ENCODE results near the gene CENPT.
A peak's percentile ranks its signal among the peaks of the same experiment; 100 is the strongest.

CENPT gene

DNA sequence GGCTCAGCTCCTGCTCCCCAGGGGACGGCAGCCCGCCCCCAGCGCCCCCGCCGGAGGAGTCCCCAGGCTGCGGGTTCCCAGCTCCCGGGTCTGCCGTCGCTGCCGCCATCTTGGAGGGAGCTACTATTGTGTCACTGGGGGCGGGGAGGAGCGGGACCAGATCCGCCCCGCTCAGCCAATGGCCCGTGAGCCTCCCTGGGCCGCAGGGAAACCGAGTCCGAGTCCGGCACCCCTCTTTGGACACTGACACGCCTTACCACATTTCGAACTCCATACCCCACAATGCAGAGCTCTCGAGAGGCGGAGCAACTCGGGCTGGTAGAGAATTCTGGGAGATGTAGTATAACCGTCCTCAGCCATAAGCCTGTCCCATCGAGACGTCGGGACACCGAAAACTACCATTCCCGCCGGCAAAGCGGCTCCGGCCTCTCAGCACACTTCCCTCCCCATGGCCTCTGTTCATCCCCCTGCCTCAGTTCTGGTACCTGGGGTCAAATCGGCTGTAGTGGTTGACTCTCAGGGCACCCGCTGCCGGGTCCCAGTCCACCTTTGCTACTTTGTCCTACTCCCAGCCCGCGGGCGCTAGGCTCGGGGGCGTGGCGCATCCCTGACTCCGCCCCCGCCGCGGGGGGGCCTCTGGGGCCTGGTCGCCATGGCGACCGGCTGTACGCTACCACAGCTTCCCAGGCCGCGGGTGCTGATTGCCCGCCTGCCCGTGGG is 40.9 kb downstream of the CENPT start, which contains the start of the genes RANBP10 and TSNAXIP1:
RANBP10 (minus strand) TSS at position 133 of the 720 bp plus-strand sequence; CDS start at position 109, 24 bp downstream.
TSNAXIP1 (plus strand) TSS at position 462 of the 720 bp plus-strand sequence. CDS start 261 bp downstream, outside the sequence.
- peak; percentile 98 for DNase-seq

DNA sequence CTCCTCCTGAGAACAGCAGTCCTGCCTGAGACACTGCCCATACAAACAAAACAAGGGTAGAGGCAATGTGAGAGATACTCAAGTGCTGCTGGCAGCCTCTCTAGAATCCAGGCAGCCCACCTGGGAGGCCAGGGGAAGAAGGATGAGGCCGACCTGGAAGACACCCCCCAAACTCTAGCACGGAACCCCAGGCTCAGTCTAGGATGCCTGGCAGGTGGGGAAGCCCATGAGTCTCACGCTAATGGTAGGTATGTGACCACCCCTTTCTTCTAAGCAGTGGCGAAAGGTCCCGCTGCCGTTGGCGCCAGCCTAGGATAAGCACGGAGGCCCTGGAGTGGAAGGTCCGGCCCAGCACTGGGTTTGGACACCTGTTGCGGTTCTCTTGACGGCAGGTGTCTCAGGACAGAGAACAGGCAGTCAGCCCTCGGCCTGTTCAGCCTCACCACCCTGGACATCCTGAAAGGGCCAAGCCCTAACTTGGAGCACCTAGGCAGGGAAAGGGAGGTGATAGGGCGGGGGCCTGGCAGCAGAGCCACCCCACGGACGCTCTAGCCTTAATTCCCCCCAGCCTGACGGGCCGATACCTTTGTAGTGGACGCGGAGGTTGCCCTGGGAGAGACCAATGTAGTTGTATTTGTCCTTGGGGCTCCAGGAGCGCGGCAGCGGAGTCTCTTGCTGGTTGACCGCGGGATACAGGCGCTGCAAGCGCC is 41.6 kb downstream of the CENPT start:
- DNase-seq: no peak

DNA sequence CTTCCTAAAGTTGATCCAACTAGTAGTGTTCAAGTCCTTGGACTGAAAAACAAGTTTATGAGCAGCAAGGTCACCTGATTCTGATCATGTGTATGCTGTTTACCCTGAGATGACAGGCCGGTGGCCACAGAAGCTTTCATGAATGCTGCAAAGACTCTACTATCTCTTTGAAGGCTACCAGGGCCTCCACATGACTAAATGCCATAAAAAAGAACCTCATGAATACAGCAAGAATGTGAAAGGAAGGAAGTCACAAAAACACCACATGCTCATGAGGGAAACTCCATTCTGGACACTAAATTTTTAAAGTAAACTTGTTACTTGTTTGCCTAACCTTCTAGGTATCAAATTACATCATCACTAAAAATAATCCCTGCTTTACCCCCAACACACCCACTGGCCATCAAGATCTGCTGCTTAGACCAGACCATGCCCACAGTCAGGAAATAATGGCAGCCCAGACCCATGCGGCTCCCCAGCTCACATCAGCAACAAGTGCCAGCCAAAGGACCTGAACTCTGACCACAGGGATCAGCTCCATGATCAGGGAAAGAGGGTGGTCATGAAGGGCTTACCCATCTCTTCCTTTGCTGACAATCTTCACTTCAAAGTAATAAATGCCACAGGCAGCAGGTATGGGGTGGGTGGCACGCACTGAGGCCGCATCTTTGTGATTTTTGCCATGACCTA is 42.5 kb downstream of the CENPT start:
- DNase-seq: no peak

DNA sequence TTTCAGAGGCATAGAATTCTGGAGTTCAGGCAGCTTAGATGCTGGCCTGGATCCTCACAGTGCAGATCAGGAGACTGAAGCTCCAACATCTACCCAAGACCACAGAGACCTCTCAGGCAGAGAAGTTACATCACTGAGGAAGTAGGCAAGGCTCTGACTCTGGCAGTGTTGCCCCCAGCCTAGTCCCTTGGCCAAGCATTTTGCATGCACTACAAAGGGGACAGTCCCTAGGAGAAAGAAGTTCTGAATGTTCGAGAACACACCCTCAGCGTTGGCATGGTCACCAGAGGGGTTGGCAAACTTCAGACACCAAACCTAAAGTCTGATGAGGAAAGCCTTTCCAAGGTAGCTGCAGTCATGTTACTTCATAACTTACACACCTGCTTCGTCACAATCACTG is 43.6 kb downstream of the CENPT start:
- no peak for DNase-seq

DNA sequence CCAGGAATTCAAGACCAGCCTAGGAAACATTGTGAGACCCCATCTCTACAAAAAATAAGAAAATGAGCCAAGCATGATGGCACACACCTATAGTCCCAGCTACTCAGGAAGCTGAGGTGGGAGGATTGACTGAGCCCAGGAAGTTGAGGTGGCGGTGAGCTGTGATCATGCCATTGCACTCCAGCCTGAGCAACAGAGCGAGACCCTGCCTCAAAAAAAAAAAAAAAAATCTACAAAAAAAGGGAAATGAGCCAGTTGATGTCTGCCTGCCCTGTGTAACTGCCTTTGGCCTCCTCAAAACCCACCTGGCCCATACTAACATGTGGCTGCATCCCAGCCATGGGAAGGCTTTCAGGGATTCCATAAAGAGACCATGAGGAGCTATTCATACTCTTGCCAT is 45.6 kb downstream of the CENPT start:
- peak; percentile 50 for DNase-seq

- DNase-seq: no peak
Observed at GRCh38 chr16:67801241-67801640, 46.3 kb downstream of the CENPT start.

GRCh38 chr16:67800338-67800926 is 47.1 kb downstream of the CENPT start:
- no peak for DNase-seq

DNA sequence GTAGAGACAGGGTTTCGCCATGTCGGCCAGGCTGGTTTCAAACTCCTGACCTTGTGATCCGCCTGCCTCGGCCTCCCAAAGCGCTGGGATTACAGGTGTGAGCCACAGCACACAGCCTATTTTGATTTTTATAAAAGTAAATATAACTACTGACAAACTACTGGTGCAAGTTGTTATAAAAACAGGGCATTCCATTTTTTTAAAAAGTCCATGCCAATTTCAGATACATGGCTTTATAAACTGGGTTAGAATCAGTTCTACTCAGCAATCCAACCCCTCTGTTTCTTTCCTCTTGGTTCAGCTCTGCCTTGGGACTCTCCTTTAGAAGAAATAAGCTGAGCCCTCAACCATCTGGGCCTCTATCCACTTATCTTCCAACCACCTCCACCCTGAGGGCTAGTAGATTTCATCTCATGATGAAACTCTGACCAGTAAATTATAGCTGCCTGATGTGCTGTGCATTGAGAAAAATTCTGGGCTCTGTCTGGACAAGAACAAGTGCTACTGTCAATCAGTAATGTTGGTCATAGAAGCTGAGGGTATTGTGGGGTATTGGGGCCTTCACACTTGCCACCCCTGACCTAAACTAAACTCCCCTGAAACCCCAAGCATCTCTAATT is 51.3 kb downstream of the CENPT start:
- no peak for DNase-seq

DNA sequence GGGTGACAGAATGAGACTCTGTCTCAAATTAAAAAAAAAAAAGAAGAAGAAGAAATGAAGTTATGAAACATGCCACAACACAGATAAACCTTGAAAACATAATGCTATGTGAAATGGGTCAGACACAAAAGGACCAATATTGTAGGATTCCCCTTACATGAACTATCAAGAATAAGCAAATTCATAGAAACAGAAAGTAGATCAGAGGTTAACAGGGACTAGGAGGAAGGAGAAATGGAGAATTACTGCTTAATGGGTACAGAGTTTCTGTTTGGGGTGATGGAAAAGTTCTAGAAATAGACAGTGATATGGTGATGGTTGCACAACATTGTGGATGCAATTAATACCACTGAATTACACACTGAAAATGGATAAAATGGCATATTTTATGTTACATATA is 57.4 kb downstream of the CENPT start:
- DNase-seq: no peak

DNA sequence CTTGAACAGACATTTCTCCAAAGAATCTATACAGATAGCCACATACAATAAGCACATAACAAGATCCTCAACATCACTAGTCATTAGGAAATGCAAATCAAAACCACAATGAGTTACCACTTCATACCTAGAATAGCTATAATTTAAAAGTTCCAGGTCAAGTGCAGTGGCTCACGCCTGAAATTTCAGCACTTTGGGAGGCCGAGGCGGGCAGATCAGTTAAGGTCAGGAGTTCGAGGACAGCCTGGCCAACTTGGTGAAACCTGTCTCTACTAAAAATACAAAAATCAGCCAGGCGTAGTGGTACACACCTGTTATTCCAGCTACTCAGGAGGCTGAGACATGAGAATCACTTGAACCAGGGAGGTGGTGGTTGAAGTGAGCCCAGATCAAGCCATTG is 61.0 kb downstream of the CENPT start:
- DNase-seq: no peak

DNA sequence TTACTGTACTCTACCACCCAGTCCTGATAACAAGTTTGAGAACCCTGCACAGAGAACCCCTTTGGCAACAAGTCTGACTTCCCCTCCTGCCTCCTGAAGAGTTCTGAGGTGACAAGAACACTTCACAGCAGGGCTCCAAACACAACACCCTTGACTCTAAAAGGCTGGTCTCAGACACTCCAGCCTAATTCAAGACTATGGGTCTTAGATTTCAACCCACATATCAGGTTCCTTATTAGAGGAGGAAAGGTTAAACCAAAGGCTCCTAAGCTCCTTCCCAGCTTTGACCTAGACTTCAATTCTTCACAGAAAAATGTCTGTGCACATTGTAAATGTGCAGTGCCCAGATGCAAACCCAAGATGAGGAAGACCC is 64.2 kb downstream of the CENPT start:
- no peak for DNase-seq

DNA sequence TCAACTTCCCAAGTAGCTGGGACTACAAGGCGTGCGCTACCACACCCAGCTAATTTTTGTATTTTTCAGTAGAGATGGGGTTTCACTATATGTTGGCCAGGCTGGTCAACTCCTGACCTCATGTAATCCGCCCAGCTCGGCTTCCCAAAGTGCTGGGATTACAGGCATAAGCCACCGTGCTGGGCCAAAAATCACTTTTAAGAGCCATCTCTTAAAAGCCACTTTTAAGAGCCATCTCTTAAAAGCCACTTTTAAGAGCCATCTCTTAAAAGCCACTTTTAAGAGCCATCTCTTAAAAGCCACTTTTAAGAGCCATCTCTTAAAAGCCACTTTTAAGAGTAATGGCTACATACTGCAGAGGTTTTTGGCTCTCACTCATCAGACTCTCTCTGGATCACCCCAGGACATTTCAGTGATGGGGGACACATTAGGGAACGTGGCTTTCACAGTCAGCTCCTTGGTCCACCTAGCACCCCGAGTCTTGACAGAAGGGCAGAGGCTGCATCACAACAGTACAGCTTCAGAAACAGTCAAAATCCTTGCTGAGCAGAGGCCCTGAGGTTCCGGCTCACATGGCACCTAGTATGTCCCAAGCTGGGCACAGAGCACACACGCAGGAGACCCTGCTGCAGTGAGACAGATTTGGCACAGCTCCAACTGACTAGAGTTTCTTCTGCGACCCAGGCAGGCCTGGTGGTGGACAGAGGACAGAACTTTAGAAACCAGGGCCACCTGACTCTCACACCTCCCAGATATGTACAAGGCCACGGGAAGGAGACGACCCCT is 64.7 kb downstream of the CENPT start:
- no peak for DNase-seq

- DNase-seq: no peak
Observed at GRCh38 chr16:67781565-67781921, 66.0 kb downstream of the CENPT start.

DNA sequence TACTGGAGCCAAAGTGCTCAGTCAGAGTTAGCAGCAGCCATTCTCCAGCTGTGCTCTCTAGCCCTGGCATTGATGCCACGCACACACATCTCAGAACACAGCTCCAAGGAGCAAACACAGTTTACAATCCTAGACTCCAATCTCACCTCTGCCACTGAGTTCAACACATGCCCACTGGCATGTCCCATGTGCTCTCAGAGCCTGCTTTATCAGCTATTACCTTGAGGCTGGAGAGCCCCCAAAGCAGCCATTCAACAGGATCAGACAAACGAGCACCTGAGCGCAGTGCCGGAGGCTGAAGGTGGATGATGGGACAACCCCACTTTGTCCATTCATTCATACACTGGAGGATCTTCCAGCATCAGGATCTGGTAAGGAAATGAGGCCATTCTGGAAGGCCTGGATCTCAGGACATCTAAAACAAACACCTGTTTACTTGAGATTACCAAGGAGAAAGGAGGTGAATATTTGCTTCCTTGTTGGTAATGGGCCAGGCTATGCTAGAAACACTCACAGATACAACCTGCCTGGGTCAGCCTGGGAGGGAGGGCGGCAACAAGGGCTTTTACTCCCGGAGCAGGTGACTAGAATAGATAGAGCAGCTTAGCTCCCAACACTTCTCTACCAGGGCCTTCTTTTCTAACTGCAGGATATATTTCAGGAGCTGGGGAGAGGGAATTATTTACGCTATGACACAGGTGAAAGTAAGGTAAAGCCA is 66.5 kb downstream of the CENPT start:
- DNase-seq: no peak

- no peak for DNase-seq
Observed at GRCh38 chr16:67779256-67780014, 68.1 kb downstream of the CENPT start.

Measured in central memory CD4-positive, alpha-beta T cell (primary cell).